ENCODE results near the gene BOD1L1.
"Not testable (repeated sequence)": the region's sequence is repeated elsewhere in the genome, so short reads cannot be mapped to it uniquely, and the experiment has no call there.

BOD1L1 gene

DNA sequence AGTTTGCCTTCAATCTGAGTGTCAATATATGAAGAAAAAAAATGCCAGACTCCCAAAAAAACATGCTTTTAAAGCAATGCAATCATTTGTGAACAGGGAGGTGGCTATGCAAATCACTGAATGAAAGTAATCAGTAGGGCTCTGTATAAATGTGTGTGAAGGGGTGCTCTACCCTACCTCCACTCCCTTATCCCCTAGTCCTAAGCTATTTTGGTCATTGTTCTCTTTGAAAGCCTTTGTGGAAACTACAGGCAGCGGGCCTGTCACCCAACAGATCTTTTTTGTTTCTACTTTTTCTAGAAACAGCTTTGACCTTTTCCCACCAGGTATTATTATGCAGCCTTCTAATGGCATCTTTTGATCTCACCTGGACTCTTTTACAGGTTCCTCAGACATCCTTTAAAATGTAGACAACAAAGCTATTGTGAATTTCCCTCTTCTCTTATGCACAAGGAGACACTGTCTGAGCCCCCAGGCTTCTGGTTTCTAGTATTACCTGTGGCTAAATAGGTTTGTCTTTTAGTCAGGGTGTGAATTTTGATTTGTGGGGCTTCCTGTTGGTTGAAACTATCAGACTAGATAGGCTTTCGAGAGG lies 9.2 kb downstream of the BOD1L1 start:
- no peak for DNase-seq

DNA sequence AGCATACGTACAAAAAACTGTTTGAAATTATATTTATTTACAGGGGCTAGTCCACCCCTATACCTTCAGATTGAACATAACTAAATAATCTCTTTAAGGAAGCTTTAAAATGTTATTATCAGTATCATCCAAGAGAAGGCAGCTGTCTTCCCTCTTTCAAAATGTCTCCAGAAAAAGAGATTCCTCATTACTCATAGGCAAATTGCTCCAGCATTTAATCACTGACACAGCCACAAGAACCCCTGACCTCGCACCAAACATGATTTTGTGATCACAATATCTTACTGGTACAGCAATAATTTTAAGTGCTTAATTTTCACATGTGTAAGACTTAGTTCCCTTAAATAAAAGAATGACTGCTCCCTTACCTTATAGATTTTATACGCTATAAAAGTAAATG lies 9.7 kb downstream of the BOD1L1 start:
- DNase-seq: no peak

DNA sequence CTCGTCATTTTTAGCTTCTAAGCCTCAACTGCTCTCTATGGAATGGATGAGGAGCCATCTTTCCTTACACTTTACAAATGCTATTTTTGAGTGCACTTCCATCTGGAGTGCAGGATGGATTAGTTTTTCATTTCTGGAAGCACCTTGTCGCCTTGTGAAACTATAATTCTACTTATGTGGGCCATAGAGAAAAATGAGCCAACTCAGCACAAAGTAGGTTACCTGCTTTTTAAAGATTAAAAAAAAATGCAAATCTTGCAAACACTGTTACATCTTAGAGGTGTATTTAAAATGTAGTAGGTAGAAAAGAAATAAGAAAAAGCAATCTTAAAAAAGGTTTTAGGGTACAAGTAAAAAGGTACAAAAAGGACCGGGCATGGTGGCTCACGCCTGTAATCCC lies 10.9 kb downstream of the BOD1L1 start:
- DNase-seq: no peak

DNA sequence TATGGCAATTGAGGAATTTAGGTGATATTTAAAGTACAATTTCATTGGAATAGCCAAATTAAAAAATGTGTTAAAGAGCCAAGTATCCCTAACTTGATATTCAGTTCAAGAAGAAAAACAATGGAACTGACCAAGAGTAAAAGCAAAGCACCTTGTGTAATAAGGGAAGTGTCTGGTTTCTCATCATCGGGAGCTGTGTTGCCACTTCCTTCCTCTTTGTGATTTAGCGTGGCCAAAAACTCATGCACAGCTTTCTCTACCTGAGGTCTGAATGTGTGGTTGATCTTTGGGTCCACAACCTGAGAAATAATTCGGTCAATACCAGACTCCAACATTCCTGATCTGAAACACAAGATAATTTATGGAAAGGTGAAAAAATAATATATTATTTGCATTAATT lies 12.4 kb downstream of the BOD1L1 start:
- no peak for DNase-seq

DNA sequence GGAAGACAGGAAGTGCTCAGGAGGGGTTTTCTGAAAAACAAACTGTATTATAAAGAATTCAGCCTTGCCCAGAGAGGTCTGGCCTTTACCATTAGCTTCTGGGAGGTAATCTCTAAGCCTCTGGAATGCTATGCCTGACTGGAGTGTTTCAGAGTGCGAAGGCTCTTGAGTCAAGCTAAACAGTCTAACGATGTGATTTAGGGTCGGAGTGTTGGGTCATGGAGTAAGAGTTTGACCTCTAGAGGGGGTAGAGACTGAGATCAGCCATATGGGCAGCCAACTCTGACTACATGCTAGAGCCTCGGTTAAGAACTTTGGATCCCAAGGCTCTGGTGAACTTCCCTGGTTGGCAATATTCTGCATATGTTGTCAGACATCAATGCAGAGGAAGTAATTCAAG lies 15.0 kb downstream of the BOD1L1 start:
- no peak for DNase-seq

DNA sequence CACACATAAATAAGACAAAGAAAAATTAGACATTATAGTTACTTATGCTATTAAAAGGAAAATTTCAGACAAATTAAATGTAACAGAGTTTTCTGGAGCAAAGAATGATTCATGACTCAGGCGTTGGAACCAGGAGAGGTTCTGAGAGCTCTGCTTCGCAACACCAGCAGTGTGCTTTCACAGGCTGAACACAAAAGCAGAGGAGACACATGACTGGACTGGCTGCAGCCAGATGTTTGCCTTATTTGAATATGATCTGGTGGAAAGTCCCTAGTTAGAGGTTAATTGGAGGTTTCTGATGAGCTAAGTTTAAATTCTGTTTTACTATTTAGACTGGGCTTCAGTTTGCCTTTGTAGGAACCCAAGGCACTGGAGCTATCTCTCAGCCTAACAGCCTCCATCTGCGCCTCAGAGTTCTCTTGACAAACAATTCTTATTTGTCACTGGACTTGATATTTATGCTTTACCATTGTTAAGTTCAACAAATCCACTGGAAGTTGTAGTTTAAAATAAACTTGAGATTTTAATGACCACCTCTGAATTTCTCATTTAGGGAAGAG lies 16.2 kb downstream of the BOD1L1 start:
- no peak for DNase-seq

DNA sequence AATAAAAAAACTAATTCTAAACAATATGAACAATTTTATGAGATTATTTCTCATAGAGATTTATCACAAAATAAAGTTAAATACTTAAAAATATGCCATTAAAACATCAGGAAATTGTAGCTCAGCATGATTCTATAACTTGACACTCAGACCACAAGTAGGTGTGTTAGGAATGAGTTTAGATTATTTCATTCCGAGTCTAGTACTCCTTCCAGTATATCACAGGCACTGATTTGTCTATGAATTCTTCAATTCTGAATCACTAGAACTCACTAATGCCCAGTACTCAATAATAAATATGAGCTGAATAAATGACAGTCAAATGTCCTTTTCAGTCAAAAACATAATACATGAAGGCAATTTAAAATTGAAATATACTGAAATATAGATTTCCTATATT lies 22.2 kb downstream of the BOD1L1 start:
- DNase-seq: no peak

DNA sequence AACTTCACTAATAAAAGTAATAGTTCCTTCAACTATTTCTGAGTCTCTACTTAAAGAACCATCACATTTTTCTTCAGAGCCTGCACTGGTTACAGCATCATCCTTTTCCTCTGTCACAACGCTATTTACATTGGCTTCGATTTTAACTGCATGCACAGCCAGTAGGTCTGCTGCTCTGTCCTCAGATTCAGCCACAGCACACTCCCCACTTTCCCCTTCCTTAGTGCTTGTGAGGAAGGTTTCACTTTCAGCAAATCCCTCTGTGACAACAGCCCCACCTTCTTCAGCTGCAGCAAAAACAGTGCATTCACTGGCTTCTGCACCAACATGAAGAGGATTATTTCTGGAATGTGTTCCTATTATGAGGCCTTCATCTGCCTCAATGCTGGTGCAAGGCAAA lies 25.7 kb downstream of the BOD1L1 start:
- no peak for DNase-seq

DNA sequence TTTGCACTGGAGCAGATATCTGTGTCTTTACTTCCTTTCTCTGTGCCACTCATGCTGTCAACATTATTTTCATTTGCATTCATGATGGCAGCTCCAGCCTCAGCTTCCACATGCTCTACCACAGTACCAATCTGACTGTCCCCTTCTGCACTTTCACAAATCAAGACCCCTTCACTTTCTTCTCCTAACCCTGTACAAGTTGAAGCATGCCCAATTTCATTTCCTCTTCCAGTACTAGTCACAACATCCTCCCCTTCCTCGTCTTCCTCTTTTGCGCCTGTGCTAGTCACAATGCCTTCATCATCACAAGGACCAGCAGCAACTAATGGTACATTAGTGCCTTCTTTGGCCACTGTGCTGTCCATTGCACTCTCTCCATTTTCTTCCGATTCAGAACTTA lies 26.5 kb downstream of the BOD1L1 start:
- DNase-seq: no peak

DNA sequence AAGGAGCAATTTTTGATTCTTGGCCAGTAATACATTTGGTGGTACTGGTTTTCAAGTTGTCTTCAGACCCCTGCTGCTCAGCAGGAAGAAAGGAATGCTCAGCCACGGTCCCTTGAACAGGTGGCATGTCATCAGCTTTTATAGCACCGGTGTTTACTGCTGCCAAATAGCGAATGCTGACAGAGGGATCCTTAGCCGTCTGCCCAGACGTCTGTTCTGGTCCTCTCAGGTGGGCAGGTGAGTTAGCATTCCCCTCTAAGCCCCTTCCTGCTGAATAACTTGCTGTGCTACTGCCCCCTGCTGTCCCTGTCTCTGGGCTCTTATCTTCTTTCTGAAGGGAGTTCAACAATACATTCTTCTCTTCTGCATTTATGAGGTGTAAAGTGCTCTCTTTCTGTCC lies 28.4 kb downstream of the BOD1L1 start:
- DNase-seq: no peak

DNA sequence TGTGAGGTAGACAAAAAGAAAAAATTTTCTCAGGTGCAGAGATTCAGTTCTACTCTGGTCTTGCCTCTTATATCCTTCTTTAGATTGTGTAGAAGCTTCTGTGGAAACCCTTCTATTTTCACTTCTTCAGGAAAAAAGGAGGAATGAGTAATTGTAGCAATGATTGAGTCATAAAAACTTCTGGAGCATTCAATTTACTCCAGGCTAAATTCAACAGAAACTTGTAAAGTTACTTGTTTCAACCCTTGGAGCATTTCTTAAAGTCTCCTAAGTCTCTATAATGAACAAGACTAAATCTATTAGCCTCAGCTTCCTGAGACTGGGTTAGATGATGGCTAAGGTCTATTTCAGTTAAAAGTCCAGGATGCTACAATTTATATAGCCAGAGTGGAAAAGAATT lies 29.9 kb downstream of the BOD1L1 start:
- no peak for DNase-seq

DNA sequence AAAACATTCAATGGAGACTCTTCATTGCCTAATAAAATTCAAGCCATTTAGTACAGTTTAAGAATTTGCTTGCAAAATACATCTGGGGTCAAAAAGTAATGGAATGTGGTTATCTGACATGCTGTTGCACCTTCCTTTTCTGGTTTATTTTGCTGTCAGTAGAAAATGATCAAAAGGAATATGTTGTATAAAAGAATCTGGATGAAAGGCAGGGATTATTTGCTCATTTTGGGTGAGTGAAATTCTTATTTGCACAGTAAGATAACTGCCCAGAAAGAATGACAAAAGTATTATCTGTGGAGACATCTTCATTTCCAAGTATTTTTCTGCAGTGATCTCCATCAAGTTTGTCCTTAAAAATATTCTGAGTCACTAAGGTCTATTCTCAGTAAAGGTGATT lies 30.4 kb downstream of the BOD1L1 start:
- no peak for DNase-seq

DNA sequence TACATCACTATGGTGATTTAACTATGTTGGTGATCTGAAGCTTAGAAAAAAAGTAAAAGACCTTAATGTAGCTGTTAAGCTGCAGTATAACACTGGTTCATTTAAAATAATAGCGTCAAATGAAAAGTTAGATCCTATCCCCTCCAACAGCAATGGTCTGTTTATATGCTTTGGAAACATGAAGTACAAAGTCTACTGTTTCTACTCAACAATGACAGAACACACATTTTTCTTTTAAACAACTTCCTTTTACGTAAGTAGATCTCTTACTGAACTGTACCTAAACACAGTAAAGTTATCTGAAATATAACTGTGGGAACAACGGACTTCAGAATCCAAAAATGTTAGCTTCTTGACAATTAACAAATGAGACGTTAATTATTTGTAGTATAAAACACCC lies 35.3 kb downstream of the BOD1L1 start:
- DNase-seq: no peak

DNA sequence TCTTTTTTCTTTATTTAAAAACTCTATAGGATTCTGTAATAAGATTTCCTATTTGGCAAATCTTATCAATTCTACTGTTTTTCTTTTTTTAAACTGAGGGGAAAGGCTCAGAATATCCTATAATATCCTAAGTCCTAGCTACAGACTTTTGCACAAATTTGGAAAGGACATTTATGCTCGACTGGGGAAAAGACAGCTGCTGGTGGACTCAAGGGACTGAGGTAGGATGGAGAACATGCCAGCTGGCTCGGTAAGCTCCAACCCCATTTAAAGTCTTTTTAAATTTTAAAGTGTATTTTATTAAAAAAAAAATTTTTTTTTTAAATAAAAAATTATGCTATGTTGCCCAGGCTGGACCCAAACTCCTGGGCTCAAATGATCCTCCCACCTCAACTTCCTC lies 36.8 kb downstream of the BOD1L1 start:
- no peak for DNase-seq

DNA sequence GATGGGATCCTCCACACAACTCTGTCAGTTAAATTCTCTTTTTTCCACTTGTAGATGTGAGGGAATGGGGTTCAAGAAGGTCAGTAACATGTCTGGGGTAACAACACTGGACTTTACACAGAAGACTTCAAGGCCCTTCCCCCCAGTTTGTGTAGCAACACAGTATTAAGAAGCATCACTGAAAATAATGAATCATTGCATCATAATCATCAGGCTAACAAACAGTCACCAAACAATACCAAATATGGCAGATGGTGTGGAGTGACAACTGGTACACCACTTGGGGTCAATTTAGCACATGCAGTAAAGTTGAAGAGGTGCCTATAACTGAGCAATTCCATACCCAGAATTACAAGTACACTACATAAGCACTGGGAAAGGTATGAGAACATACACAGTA lies 38.6 kb downstream of the BOD1L1 start:
- no peak for DNase-seq

DNA sequence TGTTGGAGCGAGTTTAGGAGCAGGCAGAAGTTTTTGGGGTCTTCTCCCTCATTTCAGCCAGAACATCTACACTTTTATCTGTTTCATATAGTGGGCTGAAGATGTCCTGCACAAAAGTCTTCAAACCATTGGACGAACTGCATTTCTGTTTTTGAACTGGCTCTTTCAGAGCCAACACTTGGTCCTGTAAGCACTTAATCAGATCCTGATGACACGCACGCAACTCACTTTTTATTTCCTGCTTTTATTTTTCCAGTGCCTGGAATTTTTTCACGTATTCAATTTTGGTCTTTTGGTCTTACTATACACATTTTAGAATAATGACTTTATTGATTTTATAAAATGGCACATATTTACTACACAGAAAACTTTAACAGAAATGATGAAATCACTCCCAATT lies 43.0 kb downstream of the BOD1L1 start:
- DNase-seq: no peak

DNA sequence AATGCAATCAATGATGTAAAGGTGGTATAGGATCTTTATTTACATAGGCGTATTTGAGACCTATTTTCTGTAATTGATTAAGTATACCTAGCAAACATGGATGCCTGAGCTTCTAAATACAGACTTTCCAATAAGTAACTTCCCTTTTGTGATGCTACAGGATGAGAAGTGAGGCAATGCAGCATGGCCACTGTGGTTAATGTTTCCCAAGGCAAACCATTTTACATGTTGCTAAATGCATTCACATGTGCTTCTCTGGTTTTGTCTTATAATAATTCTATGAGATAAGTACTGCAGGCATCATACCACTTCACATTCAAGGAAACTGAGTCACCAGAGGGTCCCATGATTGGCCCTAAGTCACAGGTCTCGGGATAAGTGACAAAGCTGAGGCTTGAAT lies 47.5 kb downstream of the BOD1L1 start:
- no peak for DNase-seq

DNA sequence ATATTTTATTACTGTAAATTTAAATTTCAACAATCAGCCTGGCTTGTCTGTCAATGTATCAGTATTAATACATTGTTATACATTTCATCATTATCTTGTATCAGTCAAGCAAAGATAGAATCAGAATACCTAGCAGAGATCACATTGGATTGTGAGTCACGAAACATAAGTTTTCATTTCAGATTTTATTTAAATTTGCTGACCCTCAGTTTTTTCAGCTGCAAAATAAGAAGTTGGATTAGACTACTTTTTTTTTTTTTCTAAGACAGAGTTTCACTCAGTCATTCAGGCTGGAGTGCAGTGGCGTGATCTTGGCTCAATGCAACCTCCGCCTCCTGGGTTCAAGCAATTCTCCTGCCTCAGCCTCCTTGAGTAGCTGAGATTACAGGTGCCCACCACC lies 49.9 kb downstream of the BOD1L1 start:
- no peak for DNase-seq

DNA sequence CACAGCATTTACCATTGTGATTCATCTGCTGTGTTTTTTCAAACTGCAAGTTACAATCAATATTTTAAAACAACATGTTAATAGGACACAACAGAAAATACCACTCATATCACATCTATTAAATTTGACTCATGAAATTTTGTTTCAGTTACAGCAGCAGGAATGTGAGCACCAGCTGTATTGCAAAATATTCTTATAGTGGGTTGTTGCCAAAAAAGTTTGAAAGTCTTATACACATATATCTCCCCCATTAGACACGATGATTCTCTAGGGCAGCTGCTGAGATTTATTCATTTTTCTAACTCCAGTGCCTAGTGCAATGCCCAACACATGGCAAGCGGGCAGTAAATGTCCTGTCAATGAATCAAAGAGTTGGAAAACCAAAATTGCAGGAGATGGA lies 56.6 kb downstream of the BOD1L1 start:
- DNase-seq: no peak

DNA sequence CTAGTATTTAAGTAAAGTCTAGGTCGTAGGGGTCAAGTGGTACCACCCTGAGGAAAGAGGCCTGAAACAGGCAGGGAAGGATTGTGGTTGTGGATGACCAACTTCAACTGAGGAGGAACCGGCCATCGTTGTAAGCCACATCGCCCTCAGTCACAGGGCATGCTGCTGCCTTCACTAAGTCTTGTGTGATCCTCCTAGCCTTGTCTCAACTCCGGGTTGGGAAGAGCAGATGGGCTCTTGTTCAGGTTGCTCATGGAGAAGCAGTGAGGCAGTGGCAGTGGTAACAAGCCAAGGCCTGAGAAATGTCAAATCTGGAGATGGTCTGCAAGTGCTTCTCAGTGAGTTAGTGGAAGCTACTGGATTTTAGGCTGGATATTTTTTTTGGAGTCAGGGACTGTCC lies 60.4 kb downstream of the BOD1L1 start:
- no peak for DNase-seq

DNA sequence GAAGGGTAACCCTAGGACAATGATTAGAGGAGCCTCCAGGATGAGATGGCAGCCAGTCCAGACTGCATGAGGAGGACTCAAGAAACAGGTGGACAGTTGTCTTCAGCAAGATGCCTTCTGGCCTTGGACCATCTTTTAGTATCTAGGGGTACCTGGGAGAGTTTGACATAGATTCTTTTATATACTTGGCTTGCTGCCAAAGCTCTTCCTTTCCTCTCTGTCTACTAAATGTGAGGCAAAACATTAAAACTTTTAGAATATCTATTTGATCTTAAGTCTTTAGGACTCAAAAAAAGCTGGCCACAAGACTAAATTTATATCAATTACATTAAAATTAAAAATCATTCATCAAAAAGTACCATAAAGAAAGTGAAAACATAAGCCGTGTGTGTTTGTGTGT lies 64.6 kb downstream of the BOD1L1 start:
- no peak for DNase-seq

DNA sequence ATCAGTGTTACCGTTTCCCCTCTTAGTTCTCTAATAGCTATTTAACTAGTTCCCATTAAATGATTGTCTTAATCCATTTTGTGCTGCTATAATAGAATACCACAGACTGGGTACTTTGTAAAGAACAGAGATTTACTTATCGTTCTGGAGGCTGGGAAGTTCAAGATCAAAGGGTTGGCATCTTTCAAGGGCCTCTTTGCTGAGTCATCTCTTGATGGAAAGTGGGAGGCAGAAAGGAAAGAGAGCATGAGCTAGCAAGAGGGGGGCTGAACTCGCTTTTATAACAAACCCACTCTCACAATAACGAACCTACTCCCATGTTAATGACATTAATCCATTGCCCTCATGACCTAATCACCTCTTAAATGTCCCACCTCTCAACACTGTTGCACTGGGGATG lies 65.9 kb downstream of the BOD1L1 start:
- DNase-seq: no peak

DNA sequence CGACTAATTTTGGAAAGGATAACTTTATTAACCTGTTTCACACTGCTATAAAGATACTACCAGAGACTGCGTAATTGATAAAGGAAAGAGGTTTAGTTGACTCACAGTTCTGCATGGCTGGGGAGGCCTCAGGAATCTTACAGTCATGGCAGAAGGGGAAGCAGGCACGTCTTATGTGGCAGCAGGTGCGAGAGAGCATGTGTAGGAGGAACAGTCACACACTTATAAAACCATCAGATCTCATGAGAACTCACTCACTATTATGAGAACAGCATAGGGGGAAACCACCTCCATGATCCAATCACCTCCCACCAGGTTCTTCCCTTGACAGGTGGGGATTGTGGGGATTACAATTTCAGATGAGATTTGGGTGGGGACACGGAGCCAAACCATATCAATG lies 67.4 kb downstream of the BOD1L1 start:
- DNase-seq: not testable (repeated sequence)

DNA sequence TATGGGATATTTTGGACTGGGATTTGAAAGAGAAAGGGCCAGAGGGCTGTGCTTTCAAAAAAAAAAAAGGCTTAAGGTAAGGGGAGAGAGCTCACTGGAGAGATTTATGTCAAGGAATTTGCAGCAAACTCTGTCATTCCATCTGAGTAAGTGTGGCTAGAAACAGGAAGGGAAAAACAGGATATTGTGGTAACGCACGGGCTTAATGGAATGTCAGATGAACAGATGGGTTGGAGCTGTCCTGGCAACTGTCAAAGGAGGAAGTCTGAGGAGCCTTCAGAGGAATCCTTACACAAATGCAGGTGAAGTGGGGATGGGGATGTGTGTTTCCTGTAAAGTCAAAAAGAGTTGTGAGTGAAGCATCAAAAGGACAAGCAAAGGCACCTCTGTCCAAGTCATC lies 68.1 kb downstream of the BOD1L1 start:
- DNase-seq: no peak

DNA sequence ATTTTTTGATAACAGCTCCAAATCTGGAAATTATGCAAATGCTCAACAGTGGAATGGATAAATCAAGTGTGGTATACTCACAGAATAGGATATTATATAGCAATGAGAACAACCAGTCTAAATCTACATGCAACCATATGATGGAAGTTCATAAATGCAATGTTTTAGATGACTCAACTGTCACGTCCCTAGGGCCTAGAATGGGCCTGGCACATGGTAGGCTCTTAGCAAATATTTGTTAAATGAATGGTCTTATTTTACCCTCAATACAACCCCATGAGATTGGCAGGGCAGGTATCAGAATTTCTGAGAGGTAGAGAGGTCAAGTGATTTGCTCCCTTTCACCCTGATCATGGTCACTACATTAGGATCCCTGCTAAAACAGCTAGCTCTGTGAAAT lies 68.6 kb downstream of the BOD1L1 start:
- DNase-seq: no peak

DNA sequence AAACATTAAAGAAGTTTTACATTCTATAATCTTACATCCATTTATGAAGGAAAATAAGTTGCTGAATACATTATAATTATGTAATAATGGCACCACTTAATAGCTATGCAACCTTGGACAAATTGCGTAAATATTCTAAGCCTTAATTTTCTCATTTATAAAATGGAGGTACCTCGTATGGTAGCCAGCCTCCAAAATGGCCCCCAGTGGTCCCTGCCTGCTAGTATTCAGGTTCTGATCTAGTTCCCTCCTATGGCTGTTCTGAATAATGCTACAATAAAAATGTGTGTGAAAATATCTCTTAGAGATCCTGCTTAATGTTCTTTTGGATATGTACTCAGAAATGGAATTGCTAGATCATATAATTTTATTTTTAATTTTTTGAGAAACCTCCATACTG lies 72.2 kb downstream of the BOD1L1 start:
- DNase-seq: no peak

Data from activated CD4-positive, alpha-beta T cell treated with anti-CD3 and anti-CD28 coated beads, Interleukin-2, amount 50 U/mL, for 48 hours (primary cell).